NCI-H2196 treated with DMSO at 0.1 percent for 48 hours (cell line): ENCODE measurements around the gene ARL15.

Experiments used
- DNase-seq: peaks from one replicate; lab custom pipeline; 2025; ENCODE audit not compliant: unreplicated experiment; lab: John Stamatoyannopoulos, UW

Gene ARL15

DNA sequence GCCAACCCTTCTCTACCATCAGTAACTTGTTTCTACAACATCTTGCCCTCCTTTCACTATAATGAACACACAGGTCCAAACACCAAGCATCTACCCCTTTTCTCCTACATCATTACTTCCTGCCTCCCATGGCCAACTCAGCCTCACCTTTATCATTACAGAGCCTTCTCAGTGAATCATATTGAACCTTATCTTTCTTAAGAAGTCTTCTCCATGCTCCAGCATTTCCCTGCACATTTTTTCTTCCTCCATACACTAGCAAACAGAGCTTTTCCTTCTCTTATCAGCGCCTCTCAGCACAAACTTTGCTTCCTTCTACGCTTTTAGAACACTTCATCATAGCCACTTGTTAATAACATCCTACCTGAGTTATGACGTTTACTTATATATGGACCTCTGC lies 148.2 kb downstream of the ARL15 start:
- DNase-seq = no peak

DNA sequence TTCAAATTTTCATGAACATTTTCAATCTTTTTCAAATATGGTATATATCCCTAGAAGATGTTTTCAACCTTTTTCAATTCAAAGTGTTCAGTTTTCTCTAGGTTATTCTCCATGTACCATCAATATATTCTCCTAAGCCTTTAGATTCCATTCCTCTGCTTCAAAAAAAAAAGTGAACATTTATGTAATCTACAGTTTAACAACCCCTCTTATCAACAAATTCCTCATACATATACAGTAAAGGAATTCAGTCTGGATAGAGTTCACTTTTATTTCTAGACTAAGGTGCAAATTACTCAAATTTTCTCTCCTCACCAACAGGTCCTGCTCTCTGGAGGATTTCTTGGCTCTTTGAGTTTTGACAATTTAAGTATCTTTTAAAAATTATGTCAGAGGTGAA lies 150.0 kb downstream of the ARL15 start:
- DNase-seq = no peak

GRCh38 chr5:54159893-54160195 lies 150.5 kb downstream of the ARL15 start:
- no peak for DNase-seq

DNA sequence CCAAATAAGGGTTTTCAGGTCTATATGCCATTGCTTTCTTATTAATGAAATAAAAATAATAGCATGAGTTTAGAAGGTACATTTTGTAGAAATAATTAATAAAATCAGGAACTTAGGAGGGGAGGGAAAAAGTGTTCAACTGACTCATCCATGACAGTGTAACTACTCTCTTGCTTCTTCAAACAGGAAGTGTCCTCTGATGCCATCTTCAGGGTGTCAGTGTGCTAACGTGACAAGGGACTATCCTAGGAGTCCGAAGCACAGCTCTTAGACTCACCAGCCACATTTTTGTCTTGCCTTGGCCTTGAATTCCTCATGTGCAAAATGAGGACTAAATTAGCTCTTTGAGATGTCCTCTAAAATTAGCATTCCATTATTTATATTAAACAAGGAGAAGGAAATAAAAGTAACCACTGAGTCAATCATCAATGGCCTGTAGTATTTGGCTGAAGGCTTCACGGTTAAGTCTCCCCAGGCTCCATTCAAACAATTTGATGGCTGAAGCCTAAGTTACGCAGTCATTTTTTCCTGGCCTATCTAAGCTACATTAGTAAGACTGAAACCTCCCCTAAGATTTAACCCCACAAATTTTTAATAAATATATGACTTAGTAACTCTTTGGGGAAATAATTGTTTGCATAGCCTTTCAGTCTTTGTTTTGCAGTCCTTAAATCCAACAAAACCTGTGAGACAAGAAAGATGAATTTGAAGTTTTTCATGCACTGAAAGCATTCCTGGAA lies 151.1 kb downstream of the ARL15 start:
- DNase-seq = no peak

DNA sequence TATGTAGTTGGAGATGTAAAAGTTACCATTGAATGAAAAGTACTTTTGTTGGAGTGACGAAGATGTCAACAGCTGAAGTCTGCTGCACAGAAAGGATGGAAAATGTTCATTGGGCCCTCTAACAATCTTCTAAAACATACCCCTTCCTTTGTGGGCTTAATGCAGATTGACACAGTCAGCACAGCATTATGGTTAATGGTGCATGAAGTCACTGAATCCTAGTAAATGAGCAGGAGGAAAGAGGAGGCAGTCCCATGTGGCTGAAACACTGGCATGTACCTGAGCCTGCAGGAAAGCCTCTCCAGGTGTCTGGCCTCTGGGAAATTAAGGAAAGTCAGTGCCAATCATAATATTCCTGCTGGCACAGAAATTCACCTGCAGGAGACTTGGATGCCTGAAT lies 153.8 kb downstream of the ARL15 start:
- no peak for DNase-seq

GRCh38 chr5:54150841-54151240 lies 159.5 kb downstream of the ARL15 start:
- no peak for DNase-seq

GRCh38 chr5:54148858-54149257 lies 161.5 kb downstream of the ARL15 start:
- DNase-seq = no peak

DNA sequence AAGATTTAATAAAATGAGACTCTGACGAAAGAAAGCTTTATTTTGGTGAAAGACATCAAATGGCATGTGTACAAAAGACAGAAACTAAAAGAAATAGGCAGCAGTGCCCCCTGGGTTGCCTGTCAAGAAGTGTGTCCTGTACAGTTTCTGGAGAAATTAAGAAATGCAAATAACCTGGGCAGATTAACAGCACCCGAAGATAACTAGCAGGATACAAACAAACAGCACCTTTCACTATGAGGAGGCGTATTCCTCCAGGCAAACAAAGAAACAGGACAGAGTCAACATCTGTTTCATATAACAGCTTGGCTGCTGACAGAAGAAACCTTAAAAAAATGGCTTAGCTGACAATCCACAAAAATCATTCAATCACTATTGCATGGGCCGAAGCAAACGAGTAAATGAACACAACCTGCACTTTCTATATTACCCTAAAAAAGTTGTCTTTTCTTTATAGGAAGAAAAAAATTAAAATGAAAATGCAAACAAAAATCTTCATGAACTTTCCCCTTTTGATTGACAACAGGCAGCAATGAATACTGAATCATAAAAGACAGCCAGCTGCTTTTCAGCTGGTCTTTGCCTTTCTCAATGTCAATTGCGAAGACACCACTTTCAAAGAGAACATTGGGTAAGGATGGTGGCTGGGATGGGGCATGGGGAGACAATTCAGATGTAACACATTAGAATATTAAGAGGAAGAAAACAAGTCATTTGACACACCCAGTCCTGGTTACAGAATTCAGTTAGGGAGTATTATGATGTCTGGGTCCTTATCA lies 162.1 kb downstream of the ARL15 start:
- no peak for DNase-seq

DNA sequence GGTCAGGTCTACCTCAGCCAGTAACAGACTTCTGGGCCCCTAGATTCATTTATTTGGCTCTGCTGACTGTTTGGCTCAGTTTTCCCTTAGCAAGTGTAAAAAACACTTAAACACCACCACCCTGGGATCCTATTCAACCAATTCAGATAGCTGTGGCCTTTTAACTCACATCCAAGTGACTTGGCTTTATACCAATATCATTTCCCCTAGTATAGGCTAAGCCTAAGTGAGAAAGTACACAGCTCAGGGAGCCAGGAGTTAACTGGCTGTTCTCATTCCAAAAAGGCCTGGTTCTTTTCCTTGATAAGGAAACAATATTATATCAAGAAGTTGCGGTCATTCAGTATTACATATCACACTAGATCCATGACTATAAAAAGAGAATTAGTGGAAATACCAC lies 163.5 kb downstream of the ARL15 start:
- no peak for DNase-seq

GRCh38 chr5:54146390-54146789 lies 164.0 kb downstream of the ARL15 start:
- no peak for DNase-seq

DNA sequence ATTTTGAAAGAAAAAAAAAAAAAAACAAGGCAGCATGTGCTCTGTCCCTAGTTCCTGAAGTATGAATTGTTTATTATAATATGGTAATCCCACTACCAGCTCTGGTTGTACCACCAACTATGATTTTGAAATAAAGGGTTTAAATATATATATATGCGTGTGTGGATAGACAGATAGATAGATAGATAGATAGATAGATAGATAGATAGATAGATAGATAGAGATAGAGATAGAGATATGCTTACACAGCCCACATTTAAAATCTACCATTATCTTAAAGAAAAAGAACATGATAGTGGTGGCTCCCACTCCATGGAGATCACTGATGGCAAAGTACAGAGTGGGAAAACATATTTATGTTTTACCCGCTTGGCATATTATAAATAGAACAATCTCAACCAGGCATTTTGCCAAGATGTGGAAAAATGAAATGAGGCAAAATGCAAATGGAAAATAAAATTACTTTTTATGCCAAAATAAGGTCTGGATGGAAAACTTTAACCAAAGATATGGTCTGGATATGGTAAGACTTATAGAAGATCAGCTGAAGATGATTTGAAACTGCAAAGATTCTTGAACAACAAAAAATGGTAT lies 170.0 kb downstream of the ARL15 start:
- no peak for DNase-seq

DNA sequence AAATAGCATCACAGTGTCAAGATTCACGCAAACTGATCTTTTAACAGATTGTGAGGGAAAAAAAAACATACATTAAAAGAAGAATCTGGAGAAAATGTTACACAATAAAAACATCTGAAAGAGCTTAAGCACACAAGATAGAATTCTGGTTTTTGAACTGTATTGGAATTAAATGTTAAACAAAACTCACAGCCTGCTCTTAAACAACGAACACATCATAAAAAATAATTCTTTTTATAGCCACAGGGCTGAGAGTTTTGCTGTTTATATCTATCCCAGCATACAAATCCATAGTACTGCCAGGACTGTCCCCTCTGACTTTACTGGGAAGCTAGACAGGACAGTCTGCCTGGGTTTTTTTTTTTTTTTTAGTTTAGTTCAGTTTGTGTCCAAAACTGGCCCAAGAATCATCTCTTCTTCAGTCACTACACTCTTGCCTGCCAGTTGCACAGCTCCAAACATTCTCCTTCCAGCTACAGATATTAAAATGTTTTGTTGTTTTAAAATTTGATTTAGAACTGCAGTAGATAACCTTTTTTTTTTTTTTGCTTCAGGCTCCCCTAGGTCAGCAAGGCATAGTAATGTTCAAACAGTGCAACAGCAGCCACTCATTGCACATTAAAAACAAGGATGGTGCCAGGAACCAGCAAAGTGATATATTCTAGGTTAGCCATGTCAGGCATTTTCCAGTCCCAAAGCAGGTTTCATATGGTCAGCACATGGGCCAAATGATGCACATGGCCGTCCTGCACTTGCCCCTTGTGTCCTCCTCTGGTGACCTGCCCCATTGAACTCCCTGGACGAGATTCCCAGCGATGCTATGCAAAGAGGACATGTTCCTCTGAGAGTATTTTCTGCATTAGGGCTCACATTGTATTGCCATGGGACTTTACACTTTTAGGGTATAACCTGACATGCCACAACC lies 173.6 kb downstream of the ARL15 start:
- no peak for DNase-seq

DNA sequence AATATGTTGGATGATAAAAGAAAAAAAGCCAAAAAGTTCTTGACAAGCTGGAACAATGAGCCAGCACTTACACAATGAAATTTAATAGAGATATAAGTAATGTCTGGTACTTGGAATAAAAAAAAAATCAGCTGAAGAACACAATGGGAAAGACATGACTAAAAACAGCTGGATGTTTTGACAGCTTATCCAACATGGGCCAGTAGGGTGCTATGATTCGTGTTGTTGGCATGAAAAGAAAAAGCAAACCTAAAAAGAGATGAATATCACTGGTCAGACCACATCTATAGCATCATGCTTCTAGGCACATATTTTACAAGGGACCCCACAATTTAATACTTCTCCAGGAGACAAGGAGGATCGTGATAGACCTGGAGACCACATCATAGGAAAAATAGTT lies 175.3 kb downstream of the ARL15 start:
- DNase-seq = no peak

GRCh38 chr5:54133917-54134316 lies 176.5 kb downstream of the ARL15 start:
- no peak for DNase-seq

DNA sequence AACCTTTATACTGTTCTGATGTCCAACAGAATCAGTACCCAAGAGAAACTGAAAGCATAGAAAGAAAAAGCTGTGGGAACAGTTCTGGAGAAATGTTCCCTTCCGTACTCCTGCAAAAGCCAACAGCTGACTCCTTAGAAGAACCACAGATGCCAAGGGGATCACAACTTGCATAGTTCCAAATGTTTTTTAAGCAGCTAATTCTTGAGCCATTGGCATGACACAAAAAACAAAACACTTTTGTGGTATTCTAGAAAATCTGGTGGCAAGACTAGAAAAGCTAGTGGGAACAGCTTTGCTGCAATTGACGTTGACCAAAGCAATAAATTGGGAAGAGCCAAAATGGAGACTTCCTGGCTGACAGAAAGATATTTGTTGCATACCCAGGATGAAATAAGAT lies 189.9 kb downstream of the ARL15 start:
- no peak for DNase-seq

- DNase-seq = no peak
These were observed 192.4 kb downstream of the ARL15 start for GRCh38 chr5:54117957-54118356.

- DNase-seq = no peak
These were observed 194.5 kb downstream of the ARL15 start for GRCh38 chr5:54115735-54116403.

GRCh38 chr5:54113060-54113459 lies 197.3 kb downstream of the ARL15 start:
- no peak for DNase-seq

DNA sequence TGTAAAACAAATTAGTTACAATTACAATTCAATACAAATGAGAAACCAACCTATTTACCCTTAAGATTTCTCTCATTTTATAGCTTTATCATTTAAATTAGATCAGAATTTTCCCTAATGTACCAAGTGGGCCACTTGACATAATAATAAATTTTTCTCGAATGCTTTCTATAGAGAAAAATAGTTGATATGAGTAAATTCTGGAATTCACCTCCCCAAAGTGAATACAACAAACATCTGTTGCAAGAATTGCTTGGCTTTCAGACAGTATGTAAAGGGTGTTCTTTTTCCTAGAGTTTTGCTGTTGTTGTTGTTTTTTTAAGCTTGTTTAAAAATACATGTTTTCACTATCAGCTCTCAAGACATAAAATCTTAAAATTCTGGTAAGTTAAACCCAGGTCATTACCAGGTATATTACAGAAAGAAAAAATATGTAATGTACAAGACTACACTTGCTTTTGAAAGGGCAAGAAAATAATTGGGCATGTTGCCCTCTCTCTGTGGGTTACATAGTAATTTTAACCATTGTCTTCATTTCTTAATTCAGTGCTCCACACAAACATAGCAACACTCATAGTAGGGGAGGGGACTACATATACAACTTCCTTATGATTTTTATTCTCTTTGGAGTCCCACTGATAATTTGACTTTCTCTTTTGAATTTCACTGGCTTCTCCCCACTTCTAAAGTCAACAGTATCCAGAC lies 200.6 kb downstream of the ARL15 start:
- no peak for DNase-seq

DNA sequence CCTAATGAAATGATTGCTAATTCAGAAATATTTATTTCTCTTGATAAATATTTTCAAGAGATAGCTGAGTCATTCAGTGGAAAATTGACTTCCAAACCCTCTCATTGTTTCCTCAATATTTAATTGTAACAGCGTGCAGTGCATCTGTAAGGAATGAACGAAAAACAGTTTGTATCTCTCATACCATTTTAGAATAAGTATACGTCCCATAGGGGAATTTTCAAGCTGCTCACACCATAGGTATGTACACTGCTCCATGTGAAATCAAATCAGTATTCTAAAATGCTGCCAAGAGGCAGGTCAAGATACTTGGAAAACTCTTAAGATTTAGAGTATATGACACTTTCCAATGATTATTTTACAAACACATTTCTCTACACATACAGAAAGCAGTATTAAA lies 202.2 kb downstream of the ARL15 start:
- no peak for DNase-seq
